Transverse colon (tissue), 4 donors: ENCODE data around the gene VSX1. TPM values are rescaled to one million over a fixed set of nuclear protein-coding genes. Genes with fewer than 3 reads are reported as not detected.

Experiments
- DNase-seq: peaks from one replicate; pipeline ENCODE4 v3.0.0-alpha.2; 2019
- H3K27ac ChIP-seq, 4 donors: fragments of 200-600 bp; sonication (generic); 2 replicates each; pipeline ENCODE4 v1.5.1; 2016 to 2018; ENCODE audit warnings: inconsistent platforms in 4 of 4
- H3K27me3 ChIP-seq: fragments of 200-600 bp; sonication (generic); 2 replicates; pipeline ENCODE4 v1.5.1; 2017; ENCODE audit warnings: inconsistent platforms
- H3K36me3 ChIP-seq, 4 donors: fragments of 200-600 bp; sonication (generic); 2 replicates each; pipeline ENCODE4 v1.5.1; 2017 to 2019; ENCODE audit warnings: inconsistent platforms in 4 of 4
- H3K4me1 ChIP-seq, 4 donors: fragments of 200-600 bp; sonication (generic); 2 replicates each; pipeline ENCODE4 v1.5.1; 2017 to 2020; ENCODE audit warnings: inconsistent platforms in 4 of 4
- H3K4me3 ChIP-seq, 4 donors: fragments of 200-600 bp; sonication (generic); 1 replicate in 1 of 4; 2 replicates in 3 of 4; pipeline versions ENCODE4 v1.5.1 to v1.6.1; 2017 to 2019; ENCODE audit warnings: inconsistent platforms in 4 of 4
- H3K9me3 ChIP-seq, 2 donors: fragments of 200-600 bp; sonication (generic); 2 replicates each; pipeline ENCODE4 v1.5.1; 2017 to 2019; ENCODE audit warnings: inconsistent platforms in 2 of 2
- CTCF ChIP-seq, 5 experiments: fragments of 200-600 bp in 3 of 5; fragments of 450-650 bp in 2 of 5; sonication (generic) in 3 of 5; IDR thresholded peaks; 1 replicate in 2 of 5; 2 replicates in 3 of 5; pipeline ENCODE4 v1.5.1; 2016 to 2017; ENCODE audit warnings: antibody characterized with exemption in 5 of 5, inconsistent platforms in 3 of 5, mild to moderate bottlenecking in 2 of 5, moderate library complexity in 1 of 5
- EP300 ChIP-seq: sonication (generic); formaldehyde crosslinking; IDR thresholded peaks from one replicate; pipeline ENCODE4 v1.6.1; 2017; ENCODE audit warnings: antibody characterized with exemption, low read depth
- POLR2A ChIP-seq: fragments of 450-650 bp; IDR thresholded peaks from one replicate; pipeline ENCODE4 v1.6.1; 2016; ENCODE audit warnings: antibody characterized with exemption, mild to moderate bottlenecking, moderate library complexity
- POLR2AphosphoS5 ChIP-seq, 3 donors: sonication (generic); formaldehyde crosslinking; IDR thresholded peaks; one replicate each; pipeline ENCODE4 v1.6.1; 2016; ENCODE audit warnings: antibody characterized with exemption in 3 of 3
- WGBS, 2 donors: methylation state at CpG; one replicate each; pipeline ENCODE4 v1.1.5; 2018; ENCODE audit warnings: low coverage in 1 of 2; 5-methylcytosine and 5-hydroxymethylcytosine counted together
- in situ Hi-C, 4 donors: fragments of 200-750 bp; cut with MboI; loops; one replicate each; pipeline versions ENCODE4 v1.15.0 to v1.15.1; 2017; ENCODE audit warnings: low sequenced_read_pairs in 3 of 4, low pct_ligation_motif_present in 1 of 4, low pct_unique_long_range_greater_than_20kb in 1 of 4
- intact Hi-C: fragments of 100-400 bp; cut with DNase I; formaldehyde crosslinking; loops from one replicate; pipeline ENCODE4 v1.15.1; 2023; ENCODE audit warnings: low total_unique reads
- total RNA-seq, 4 donors: library from RNA; depleted of rRNA; stranded (reverse); fragments of >200 nt; gene quantifications; one replicate each; pipeline ENCODE4 v1.1.0, GENCODE V29; 2016

VSX1 gene
- total RNA-seq, 4 donors from 2014 or later: 0.16 TPM; not detected in 3

GRCh38 chr20:25036331-25036936 lies 45.5 kb downstream of the VSX1 start:
- in situ Hi-C loops: no loop called here

GRCh38 chr20:25035921-25036320 lies 46.0 kb downstream of the VSX1 start:
- H3K27ac ChIP-seq: peak overlapping the region; percentile 76 to 91 (median 84)
- no peaks in the 10 kb centered on the region for H3K27me3 ChIP-seq
- H3K9me3 ChIP-seq: no peaks in the 10 kb centered on the region
- peaks cover 65 to 84% (median 79%) of the 10 kb centered on the region in 4 donors for H3K4me1 ChIP-seq
- H3K36me3 ChIP-seq: no peaks in the 10 kb centered on the region
- intact Hi-C loops: no loop called here
- 20 to 65% methylated on average over 2 to 4 of the region's 4 CpGs for WGBS, 2 donors
- no peak overlapping the region for H3K4me3 ChIP-seq
- in situ Hi-C loops: no loop called here
- TF ChIP-seq EP300 (no peak), POLR2A (no peak), CTCF (IDR thresholded peaks at IDR 0.05) (no peak), POLR2AphosphoS5 (IDR thresholded peaks at IDR 0.05) (no peak)
- DNase-seq: no peak

More at GRCh38 chr20:25036331-25036936, 45.5 kb downstream of the VSX1 start:
- peaks cover 66 to 89% (median 80%) of the 10 kb centered on the region in 4 donors for H3K4me1 ChIP-seq
- peak overlapping the region; percentile 76 to 91 (median 84) for H3K27ac ChIP-seq
- no peak for DNase-seq
- no peaks in the 10 kb centered on the region for H3K9me3 ChIP-seq
- WGBS, 2 donors: 27 to 48% methylated on average over 2 to 7 of the region's 7 CpGs
- H3K4me3 ChIP-seq: no peak overlapping the region
- no peak for TF ChIP-seq POLR2AphosphoS5 (IDR thresholded peaks at IDR 0.05)
- TF ChIP-seq CTCF (IDR thresholded peaks at IDR 0.05): no peak
- TF ChIP-seq POLR2A: no peak
- TF ChIP-seq EP300: no peak
- no peaks in the 10 kb centered on the region for H3K27me3 ChIP-seq
- intact Hi-C loops: no loop called here
- H3K36me3 ChIP-seq: no peaks in the 10 kb centered on the region

- DNase-seq: no peak
- intact Hi-C loops (no loop called here), in situ Hi-C loops (no loop called here)
- H3K4me1 ChIP-seq: peaks cover 47 to 64% (median 59%) of the 10 kb centered on the region in 4 donors
- H3K9me3 ChIP-seq: no peaks in the 10 kb centered on the region
- no peaks in the 10 kb centered on the region for H3K36me3 ChIP-seq
- no peaks in the 10 kb centered on the region for H3K27me3 ChIP-seq
- no peak overlapping the region for H3K4me3 ChIP-seq
- 33% methylated on average over 3 of the region's 3 CpGs; no CpG with 5 or more reads in 1 of the 2 donors for WGBS, 2 donors
- TF ChIP-seq CTCF (IDR thresholded peaks at IDR 0.05) (no peak), POLR2A (no peak), EP300 (no peak), POLR2AphosphoS5 (IDR thresholded peaks at IDR 0.05) (peak in 2 of 3 donors; percentile 10 to 39)
- H3K27ac ChIP-seq: peak overlapping the region; percentile 70 to 79 (median 76)
Measured at GRCh38 chr20:25033924-25034300, 48.0 kb downstream of the VSX1 start.

- Histone ChIP-seq H3K4me1 (peaks cover 42 to 59% (median 54%) of the 10 kb centered on the region in 4 donors), H3K36me3 (no peaks in the 10 kb centered on the region), H3K27me3 (no peaks in the 10 kb centered on the region), H3K27ac (peak overlapping the region; percentile 70 to 79 (median 76)), H3K9me3 (no peaks in the 10 kb centered on the region), H3K4me3 (no peak overlapping the region)
- intact Hi-C loops (no loop called here), in situ Hi-C loops (no loop called here)
- WGBS, 2 donors: 36 to 38% methylated on average over 4 to 6 of the region's 6 CpGs
- TF ChIP-seq CTCF (IDR thresholded peaks at IDR 0.05): no peak
- TF ChIP-seq POLR2AphosphoS5 (IDR thresholded peaks at IDR 0.05): peak in 1 of 3 donors; percentile 3
- no peak for DNase-seq
Measured at GRCh38 chr20:25033265-25033923, 48.5 kb downstream of the VSX1 start.
